Activated T-cell treated with anti-CD3 and anti-CD28 coated beads for 48 hours (primary cell): ENCODE measurements around the gene CHMP4B.

Source experiments
- DNase-seq: peaks from one replicate; pipeline ENCODE4 v3.0.0-alpha.2; 2020; ENCODE audit warnings: low read depth

Gene CHMP4B

GRCh38 chr20:33864324-33864963 is 53.3 kb downstream of the CHMP4B start:
- no peak for DNase-seq

- no peak for DNase-seq
Measured at GRCh38 chr20:33865761-33866370, 54.7 kb downstream of the CHMP4B start.

- no peak for DNase-seq
Measured at GRCh38 chr20:33866398-33867100, 55.4 kb downstream of the CHMP4B start.

- no peak for DNase-seq
Measured at GRCh38 chr20:33868042-33868441, 56.9 kb downstream of the CHMP4B start.

- no peak for DNase-seq
Measured at GRCh38 chr20:33868595-33868994, 57.4 kb downstream of the CHMP4B start.

- DNase-seq, result no peak
Measured at GRCh38 chr20:33869283-33869682, 58.1 kb downstream of the CHMP4B start.

GRCh38 chr20:33871362-33871761 is 60.2 kb downstream of the CHMP4B start:
- no peak for DNase-seq

- DNase-seq, result no peak
Measured at GRCh38 chr20:33874129-33874528, 63.0 kb downstream of the CHMP4B start.

GRCh38 chr20:33875055-33875454 is 63.9 kb downstream of the CHMP4B start:
- DNase-seq, result no peak

- no peak for DNase-seq
Measured at GRCh38 chr20:33875534-33876026, 64.4 kb downstream of the CHMP4B start.

- DNase-seq, result no peak
Measured at GRCh38 chr20:33878583-33878982, 67.4 kb downstream of the CHMP4B start.

GRCh38 chr20:33880396-33880795 is 69.2 kb downstream of the CHMP4B start:
- no peak for DNase-seq

- no peak for DNase-seq
Measured at GRCh38 chr20:33881989-33882388, 70.8 kb downstream of the CHMP4B start.

GRCh38 chr20:33882481-33882880 is 71.3 kb downstream of the CHMP4B start:
- DNase-seq, result no peak

- no peak for DNase-seq
Measured at GRCh38 chr20:33883164-33883563, 72.0 kb downstream of the CHMP4B start.

- DNase-seq, result no peak
Measured at GRCh38 chr20:33884633-33885032, 73.5 kb downstream of the CHMP4B start.

- DNase-seq, result no peak
Measured at GRCh38 chr20:33889312-33889711, 78.2 kb downstream of the CHMP4B start.

- no peak for DNase-seq
Measured at GRCh38 chr20:33890557-33890956, 79.4 kb downstream of the CHMP4B start.

- no peak for DNase-seq
Measured at GRCh38 chr20:33893314-33893713, 82.2 kb downstream of the CHMP4B start.

GRCh38 chr20:33894798-33895197 is 83.7 kb downstream of the CHMP4B start:
- no peak for DNase-seq

- DNase-seq, result no peak
Measured at GRCh38 chr20:33896509-33896908, 85.4 kb downstream of the CHMP4B start.

GRCh38 chr20:33897313-33897912 is 86.3 kb downstream of the CHMP4B start:
- DNase-seq, result no peak

GRCh38 chr20:33899106-33899505 is 88.0 kb downstream of the CHMP4B start:
- DNase-seq, result no peak
